Neural cell (in vitro differentiated cells): ENCODE measurements around the gene TUBB3.

Experiments used
- CTCF ChIP-seq: fragments of 450-650 bp; IDR thresholded peaks from 2 replicates; pipeline ENCODE4 v1.5.1; 2014; ENCODE audit warnings: antibody characterized with exemption, mild to moderate bottlenecking, moderate library complexity; ENCODE audit not compliant: poor library complexity, severe bottlenecking
- EP300 ChIP-seq: fragments of 450-650 bp; conservative IDR thresholded peaks from 2 replicates; pipeline ENCODE4 v1.6.1; 2014; ENCODE audit warnings: antibody characterized with exemption, mild to moderate bottlenecking, moderate library complexity; ENCODE audit not compliant: poor library complexity, severe bottlenecking
- EZH2 ChIP-seq: fragments of 200-600, 300-800 bp; shearing (Covaris generic), sonication (generic); IDR thresholded peaks from 2 replicates; pipeline ENCODE4 v1.6.1; 2014; ENCODE audit warnings: antibody characterized with exemption, low read length, borderline replicate concordance, mild to moderate bottlenecking; ENCODE audit not compliant: insufficient read depth, poor library complexity, severe bottlenecking
- MXI1 ChIP-seq: fragments of 450-650 bp; conservative IDR thresholded peaks from 2 replicates; pipeline ENCODE4 v1.6.1; 2014; ENCODE audit warnings: antibody characterized with exemption, mild to moderate bottlenecking; ENCODE audit not compliant: poor library complexity, severe bottlenecking
- POLR2AphosphoS5 ChIP-seq: IDR thresholded peaks from 2 replicates; pipeline ENCODE4 v1.6.1; 2012
- RAD21 ChIP-seq: fragments of 450-650 bp; conservative IDR thresholded peaks from 2 replicates; pipeline ENCODE4 v1.6.1; 2014; ENCODE audit warnings: antibody characterized with exemption, mild to moderate bottlenecking, moderate library complexity
- REST ChIP-seq: IDR thresholded peaks from 2 replicates; pipeline ENCODE4 v1.6.1; 2012; ENCODE audit warnings: borderline replicate concordance
- SMC3 ChIP-seq: fragments of 450-650 bp; conservative IDR thresholded peaks from 2 replicates; pipeline ENCODE4 v1.6.1; 2014; ENCODE audit warnings: antibody characterized with exemption, mild to moderate bottlenecking, moderate library complexity; ENCODE audit not compliant: poor library complexity
- TAF1 ChIP-seq: IDR thresholded peaks from 2 replicates; pipeline ENCODE4 v1.6.1; 2012; ENCODE audit warnings: low read depth

GRCh38 chr16:89984216-89984615, 61.1 kb downstream of the TUBB3 start:
- TF ChIP-seq POLR2AphosphoS5 (no peak), EZH2 (no peak), CTCF (no peak), EP300 (no peak), REST (no peak), RAD21 (no peak), TAF1 (no peak), MXI1 (no peak), SMC3 (no peak)
